Suppressor macrophage (primary cell): ENCODE results near the gene KNDC1.
"Not testable (repeated sequence)": the region's sequence is repeated elsewhere in the genome, so short reads cannot be mapped to it uniquely, and the experiment has no call there.

Experiments
- DNase-seq, 4 experiments: peaks; one replicate each; pipeline ENCODE4 v3.0.0-alpha.2; 2020 to 2022

Gene KNDC1

DNA sequence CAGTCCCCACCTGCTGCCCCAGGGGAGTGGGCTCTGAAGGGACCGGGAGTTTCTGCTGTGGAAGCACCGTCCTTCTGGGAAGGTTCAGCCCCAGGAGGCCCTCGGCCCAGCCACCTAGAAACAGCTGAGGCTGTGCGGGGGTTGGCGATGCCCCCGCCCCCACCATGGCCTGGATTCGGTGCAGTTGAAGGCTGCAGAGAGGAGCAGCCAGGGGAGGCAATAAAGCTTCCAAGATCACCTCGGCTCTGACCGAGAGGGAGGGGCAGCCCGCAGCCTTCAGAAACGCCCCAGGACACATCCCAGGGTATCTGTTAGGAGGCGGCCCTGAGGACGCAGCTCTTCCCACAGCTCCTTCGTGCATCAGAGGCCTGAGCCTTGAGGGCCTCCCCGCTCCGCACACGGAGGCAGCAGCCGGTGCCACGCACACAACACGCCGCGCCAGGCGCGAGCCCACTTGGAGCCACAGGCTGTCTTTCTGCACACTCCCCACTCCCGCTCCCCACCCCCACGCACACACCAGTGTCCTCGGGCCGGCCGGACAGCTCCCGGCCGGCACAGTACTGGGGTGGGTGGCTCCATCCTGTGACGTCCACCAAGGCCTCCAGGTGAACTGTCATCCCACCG is 1.6 kb downstream of the KNDC1 start:
- DNase-seq = no peak

DNA sequence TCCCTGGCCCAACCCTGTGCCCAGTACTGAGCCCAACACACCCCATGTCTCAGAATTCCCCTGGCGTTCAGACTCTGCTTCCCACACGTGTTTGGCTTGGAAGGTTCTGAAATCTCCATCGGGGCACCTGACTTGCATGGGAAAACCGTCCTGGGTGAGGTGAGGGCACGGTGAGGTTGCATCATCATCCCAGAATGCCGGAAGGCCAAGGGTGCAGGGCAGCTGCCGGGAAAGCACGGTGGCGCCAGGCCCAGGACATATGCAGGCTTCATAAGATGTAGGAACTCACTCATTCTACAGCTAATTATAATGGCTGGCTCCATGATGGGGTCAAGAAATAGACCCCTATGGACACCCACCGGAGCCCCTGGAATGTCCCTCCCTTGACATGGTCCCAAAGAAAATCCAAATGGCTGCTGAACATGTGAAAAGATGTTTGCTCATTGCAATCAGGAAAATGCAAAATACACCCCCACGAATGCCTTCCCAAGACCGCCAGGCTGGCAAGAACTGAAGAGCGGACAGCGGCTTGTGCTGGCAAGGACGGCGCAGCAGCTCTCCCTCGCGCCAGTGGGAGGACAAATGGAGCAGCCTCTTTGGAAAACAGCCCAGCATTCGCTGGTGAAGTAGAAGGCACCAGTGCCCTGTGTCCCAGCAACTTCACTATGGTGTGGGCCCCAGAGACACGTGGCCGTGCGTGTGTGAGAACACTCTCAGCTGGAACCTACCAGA is 2.3 kb downstream of the KNDC1 start:
- no peak for DNase-seq

GRCh38 chr10:133162910-133163856 is 3.2 kb downstream of the KNDC1 start:
- no peak for DNase-seq

DNA sequence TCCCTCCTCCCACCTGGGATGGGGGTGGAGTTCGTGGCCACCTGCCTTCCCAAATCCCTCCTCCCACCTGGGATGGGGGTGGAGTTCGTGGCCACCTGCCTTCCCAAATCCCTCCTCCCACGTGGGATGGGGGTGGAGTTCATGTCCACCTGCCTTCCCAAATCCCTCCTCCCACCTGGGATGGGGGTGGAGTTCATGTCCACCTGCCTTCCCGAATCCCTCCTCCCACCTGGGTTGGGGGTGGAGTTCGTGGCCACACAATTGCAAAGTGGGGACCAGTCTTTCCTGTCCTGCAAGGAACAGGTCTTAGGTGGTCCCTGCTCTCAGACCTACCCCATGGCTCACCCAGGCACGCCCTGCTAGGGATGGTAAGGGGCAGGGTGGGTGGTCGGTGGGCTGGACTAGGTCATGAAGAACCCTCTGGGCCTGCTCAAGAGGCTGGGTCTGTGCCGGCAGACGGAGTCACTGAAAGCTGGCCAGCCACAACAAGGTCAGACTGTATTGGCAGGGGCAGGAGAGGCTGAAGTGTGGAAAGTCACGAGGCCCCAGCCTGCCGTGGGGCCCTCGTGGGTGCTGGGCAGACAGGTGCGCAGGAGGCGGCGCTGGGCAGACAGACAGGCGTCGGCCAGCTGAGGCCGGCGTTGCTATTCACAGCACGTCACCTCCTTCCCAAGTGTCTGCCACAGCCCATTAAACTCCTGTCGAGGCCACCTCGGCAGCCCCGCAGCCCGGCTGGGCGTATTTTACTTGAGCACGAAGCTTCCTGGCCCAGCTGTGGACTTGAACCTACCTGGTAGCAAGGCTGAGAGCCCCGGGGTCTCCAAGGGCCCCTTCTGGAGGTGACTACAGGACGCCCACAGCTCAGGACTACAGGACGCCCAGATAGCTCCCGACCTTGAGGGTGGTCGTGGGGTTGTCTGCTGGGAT is 4.1 kb downstream of the KNDC1 start:
- DNase-seq = no peak

GRCh38 chr10:133164816-133165555 is 5.0 kb downstream of the KNDC1 start:
- no peak for DNase-seq

- DNase-seq = no peak
These were observed 5.8 kb downstream of the KNDC1 start for GRCh38 chr10:133165556-133166503.

- no peak for DNase-seq
These were observed 6.4 kb downstream of the KNDC1 start for GRCh38 chr10:133166504-133166827.

GRCh38 chr10:133166828-133167692 is 7.0 kb downstream of the KNDC1 start:
- no peak for DNase-seq

- no peak for DNase-seq
These were observed 7.9 kb downstream of the KNDC1 start for GRCh38 chr10:133167693-133168616.

DNA sequence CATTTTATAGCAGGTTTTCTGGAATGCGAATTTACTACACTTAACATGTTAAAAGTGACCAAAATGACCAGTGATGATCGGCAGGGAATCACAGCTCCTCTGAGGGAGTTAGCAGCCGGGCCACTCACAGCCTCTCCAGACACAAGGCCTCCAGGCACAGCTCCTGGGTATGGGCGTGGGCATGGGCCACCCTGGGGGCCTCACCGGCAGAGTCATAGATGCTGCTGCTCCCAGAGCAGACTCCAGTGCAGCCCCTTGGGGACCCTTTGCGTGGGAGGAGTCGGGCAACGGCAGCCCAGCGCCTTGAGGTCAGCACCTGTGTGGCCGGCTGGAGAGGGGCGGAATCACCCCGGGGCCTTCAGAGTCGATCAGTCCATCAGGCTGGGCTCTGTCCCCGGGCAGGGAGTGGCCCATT is 8.6 kb downstream of the KNDC1 start:
- DNase-seq = no peak

GRCh38 chr10:133169173-133169947 is 9.3 kb downstream of the KNDC1 start:
- no peak for DNase-seq

DNA sequence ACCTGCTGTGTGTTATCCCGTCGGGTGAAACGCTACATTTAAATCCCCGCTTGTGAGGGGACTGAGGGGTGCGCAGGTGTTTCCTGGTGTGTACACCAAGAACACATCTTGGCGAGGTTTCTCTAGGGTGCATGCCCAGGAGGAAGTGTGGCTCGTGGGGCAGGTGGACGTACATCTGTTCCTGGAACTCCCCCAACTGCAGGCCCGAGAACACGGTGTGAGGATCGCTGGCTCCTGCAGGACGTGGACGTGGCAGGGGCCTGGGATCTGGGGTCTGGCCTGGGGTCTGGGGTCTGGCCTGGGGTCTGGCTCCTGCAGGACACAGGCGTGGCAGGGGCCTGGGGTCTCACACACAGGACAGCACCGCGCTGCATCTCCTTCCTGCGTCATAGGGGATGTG is 10.1 kb downstream of the KNDC1 start:
- DNase-seq = no peak

- DNase-seq = peak; percentile 3 to 40 (median 32)
These were observed 14.0 kb downstream of the KNDC1 start for GRCh38 chr10:133173860-133174640.

DNA sequence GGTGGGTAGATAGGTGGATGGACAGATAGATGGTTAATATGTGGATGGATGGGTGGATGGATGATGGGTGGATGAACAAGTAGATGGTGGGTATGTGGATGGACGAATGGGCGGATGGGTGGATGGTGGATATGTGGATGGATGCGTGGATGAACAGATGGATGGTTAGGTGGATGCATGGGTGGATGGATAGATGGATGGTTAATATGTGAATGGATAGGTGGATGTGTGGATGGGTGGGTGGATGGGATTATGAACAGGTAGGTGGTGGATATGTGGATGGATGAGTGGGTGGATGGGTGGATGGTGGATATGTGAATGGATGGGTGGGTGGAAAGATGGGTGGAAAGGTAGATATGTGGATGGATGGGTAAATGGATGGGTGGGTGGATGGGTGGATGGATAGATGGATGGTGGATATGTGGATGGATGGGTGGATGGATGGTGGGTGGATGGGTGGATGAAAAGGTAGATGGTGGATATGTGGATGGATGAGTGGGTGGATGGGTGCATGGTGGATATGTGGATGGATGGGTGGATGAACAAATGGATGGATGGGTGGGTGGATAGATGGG is 14.8 kb downstream of the KNDC1 start:
- DNase-seq = no peak

GRCh38 chr10:133175624-133176023 is 15.6 kb downstream of the KNDC1 start:
- not testable (repeated sequence) for DNase-seq

- no peak for DNase-seq
These were observed 16.5 kb downstream of the KNDC1 start for GRCh38 chr10:133176546-133176945.
